Hepatocyte (in vitro differentiated cells): ENCODE measurements around the gene CMSS1. TPM values are rescaled to one million over a fixed set of nuclear protein-coding genes. Genes with fewer than 3 reads are reported as not detected.

Experiments used
- DNase-seq: peaks from one replicate; pipeline ENCODE4 v3.0.0-alpha.2; 2016; ENCODE audit warnings: low spot score
- H2AFZ ChIP-seq: fragments of 200-600 bp; sonication (generic); 2 replicates; pipeline ENCODE4 v1.6.0; 2016; ENCODE audit warnings: antibody characterized with exemption, mild to moderate bottlenecking
- H3K27ac ChIP-seq: fragments of 200-600 bp; sonication (generic); 2 replicates; pipeline ENCODE4 v1.5.1; 2016; ENCODE audit warnings: mild to moderate bottlenecking
- H3K27me3 ChIP-seq: fragments of 200-600 bp; sonication (generic); 2 replicates; pipeline ENCODE4 v1.6.1; 2016
- H3K36me3 ChIP-seq: fragments of 200-600 bp; sonication (generic); replicated peaks from 2 replicates; pipeline ENCODE4 v1.5.1; 2016; ENCODE audit warnings: low read depth; ENCODE audit not compliant: insufficient read depth
- H3K4me1 ChIP-seq: fragments of 200-600 bp; sonication (generic); 2 replicates; pipeline ENCODE4 v1.5.1; 2016; ENCODE audit warnings: mild to moderate bottlenecking, moderate library complexity; ENCODE audit not compliant: insufficient read depth
- H3K4me2 ChIP-seq: fragments of 200-600 bp; sonication (generic); 2 replicates; pipeline ENCODE4 v1.6.0; 2016
- H3K4me3 ChIP-seq: fragments of 200-600 bp; sonication (generic); 2 replicates; pipeline ENCODE4 v1.5.1; 2016; ENCODE audit warnings: mild to moderate bottlenecking
- H3K79me2 ChIP-seq: fragments of 200-600 bp; sonication (generic); 2 replicates; pipeline ENCODE4 v1.6.0; 2017; ENCODE audit warnings: mild to moderate bottlenecking
- H3K9me2 ChIP-seq: fragments of 200-600 bp; sonication (generic); replicated peaks from 2 replicates; pipeline ENCODE4 v1.6.0; 2017; ENCODE audit warnings: mild to moderate bottlenecking; ENCODE audit not compliant: insufficient read depth
- H3K9me3 ChIP-seq: fragments of 200-600 bp; sonication (generic); 2 replicates; pipeline ENCODE4 v1.5.1; 2016; ENCODE audit warnings: low read depth, mild to moderate bottlenecking
- H4K20me1 ChIP-seq: fragments of 200-600 bp; sonication (generic); 2 replicates; pipeline ENCODE4 v1.6.0; 2016; ENCODE audit warnings: mild to moderate bottlenecking; ENCODE audit not compliant: insufficient read depth, poor library complexity, severe bottlenecking
- EZH2 ChIP-seq: fragments of 200-600 bp; sonication (generic); IDR thresholded peaks from 2 replicates; pipeline ENCODE4 v1.6.1; 2016; ENCODE audit warnings: antibody characterized with exemption, mild to moderate bottlenecking, borderline replicate concordance
- EZH2phosphoT487 ChIP-seq: fragments of 200-600 bp; sonication (generic); IDR thresholded peaks from one replicate; pipeline ENCODE4 v1.6.1; 2018; ENCODE audit warnings: antibody characterized with exemption, mild to moderate bottlenecking, low read depth, moderate library complexity; ENCODE audit not compliant: unreplicated experiment, severe bottlenecking
- WGBS: methylation state at CpG from one replicate; pipeline ENCODE4 v1.1.6; 2016; ENCODE audit warnings: low lambda C conversion rate; ENCODE audit errors: missing lambda C conversion rate; 5-methylcytosine and 5-hydroxymethylcytosine counted together
- polyA plus RNA-seq: library from polyadenylated mRNA; unstranded; fragments of >200 nt; fragmentation: Nextera tagmentation; extraction: Ambion mirVana; gene quantifications from 2 replicates; pipeline ENCODE4 v1.2.1, GENCODE V29; 2016
- total RNA-seq: library from RNA; depleted of rRNA; stranded (reverse); fragments of >200 nt; gene quantifications from 2 replicates; pipeline ENCODE4 v1.2.3, GENCODE V29; 2014
- TF ChIP-seq, protein P1 (sequence below): fragments of 200-600 bp; sonication (generic); IDR thresholded peaks from 2 replicates; pipeline ENCODE4 v1.5.1; 2016; ENCODE audit warnings: antibody characterized with exemption, mild to moderate bottlenecking; ENCODE audit not compliant: poor library complexity

Gene CMSS1
- total and polyA plus RNA-seq, 2 experiments from 2014 or later = 11.8 to 17.0 TPM

DNA sequence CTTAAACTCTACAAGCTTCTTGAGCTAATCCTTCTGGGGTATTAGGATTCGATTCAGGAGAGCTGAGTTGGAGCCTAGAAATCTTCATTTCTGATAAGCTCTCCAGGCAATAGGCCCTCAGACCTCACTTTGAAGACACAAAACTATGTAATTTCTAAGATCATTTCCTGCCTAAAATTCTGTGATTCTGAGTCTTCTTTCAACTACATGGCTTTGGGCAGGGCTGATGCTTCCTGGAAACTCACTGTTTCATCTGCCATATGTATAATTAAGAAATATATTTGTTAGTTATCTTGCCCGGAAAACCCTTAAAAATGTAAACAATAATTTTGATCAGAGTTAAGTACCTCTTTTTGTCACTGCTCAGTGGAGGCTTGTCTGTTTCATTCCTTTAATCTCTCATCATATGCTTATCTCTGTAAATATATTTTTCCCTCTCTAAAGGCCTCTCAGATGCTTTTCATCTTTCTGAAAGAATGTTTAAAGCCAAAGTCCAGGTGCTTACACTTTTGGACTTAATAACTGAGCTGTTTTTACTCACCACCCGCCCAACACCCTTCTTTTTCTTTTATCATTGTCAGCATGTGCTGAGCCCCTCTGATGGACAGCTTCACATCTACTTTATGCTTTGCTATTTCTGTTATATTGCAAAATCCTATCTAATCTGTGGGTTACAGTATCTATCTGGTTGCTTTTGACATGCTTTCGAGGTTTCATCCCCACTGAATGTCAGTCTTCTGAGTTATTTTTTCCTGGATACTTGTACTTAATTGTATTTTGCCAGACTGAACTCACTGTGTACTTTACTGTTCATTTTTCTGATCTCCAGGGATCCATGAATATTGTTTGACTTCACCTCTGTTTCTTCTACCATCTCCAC, 258.4 kb downstream of the CMSS1 start:
- Histone ChIP-seq H2AFZ (no peak overlapping the region), H4K20me1 (no peaks in the 10 kb centered on the region), H3K27me3 (no peaks in the 10 kb centered on the region), H3K27ac (peak overlapping the region; percentile 94), H3K4me1 (peaks cover 47% of the 10 kb centered on the region), H3K36me3 (no peaks in the 10 kb centered on the region), H3K4me2 (peak overlapping the region; percentile 65), H3K9me2 (no peaks in the 10 kb centered on the region), H3K4me3 (no peak overlapping the region), H3K9me3 (no peaks in the 10 kb centered on the region), H3K79me2 (no peaks in the 10 kb centered on the region)
- WGBS = 23% methylated on average over 4 of the region's 4 CpGs
- TF ChIP-seq, protein P1, sequence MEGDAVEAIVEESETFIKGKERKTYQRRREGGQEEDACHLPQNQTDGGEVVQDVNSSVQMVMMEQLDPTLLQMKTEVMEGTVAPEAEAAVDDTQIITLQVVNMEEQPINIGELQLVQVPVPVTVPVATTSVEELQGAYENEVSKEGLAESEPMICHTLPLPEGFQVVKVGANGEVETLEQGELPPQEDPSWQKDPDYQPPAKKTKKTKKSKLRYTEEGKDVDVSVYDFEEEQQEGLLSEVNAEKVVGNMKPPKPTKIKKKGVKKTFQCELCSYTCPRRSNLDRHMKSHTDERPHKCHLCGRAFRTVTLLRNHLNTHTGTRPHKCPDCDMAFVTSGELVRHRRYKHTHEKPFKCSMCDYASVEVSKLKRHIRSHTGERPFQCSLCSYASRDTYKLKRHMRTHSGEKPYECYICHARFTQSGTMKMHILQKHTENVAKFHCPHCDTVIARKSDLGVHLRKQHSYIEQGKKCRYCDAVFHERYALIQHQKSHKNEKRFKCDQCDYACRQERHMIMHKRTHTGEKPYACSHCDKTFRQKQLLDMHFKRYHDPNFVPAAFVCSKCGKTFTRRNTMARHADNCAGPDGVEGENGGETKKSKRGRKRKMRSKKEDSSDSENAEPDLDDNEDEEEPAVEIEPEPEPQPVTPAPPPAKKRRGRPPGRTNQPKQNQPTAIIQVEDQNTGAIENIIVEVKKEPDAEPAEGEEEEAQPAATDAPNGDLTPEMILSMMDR = no peak
- TF ChIP-seq EZH2 (no peak), EZH2phosphoT487 (no peak)
- no peak for DNase-seq

DNA sequence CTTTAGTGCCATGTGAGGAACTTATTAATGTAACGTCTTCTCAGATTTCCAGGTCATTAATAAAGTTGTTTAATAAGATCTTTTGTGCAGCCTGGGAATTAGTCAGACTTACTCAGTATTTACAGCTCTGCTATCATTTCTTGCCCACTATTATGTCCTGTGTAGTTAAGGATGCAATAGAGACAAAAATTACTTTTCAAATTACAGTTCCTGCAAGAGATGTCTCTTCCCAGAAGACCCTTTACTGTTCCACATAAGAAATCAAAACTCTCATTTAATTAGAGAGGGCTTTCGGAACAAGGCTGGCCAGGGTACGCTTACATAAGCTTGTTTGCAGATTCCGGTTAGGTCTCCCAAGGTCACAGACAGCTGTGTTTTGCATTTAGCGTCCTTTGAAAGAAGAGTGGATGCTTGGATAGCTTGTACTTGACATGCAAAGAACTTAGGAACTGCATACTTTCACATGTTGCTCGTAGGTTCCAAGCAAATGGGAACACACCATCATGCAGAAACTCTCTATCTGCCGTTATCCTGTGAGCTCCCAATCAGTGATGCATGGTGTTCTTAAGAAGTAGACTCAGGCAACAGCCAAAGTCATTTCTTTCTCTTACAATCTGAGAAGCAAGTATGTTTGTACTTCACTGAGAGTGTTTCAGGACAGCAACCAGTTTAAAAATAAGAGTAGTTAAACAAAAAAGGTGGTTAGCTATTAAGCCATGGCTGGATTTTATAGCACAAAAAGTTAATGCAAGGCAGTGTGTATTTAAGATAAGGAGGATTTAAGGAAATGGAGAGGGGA, 259.3 kb downstream of the CMSS1 start:
- no peaks in the 10 kb centered on the region for H3K27me3 ChIP-seq
- H3K4me3 ChIP-seq = no peak overlapping the region
- no peaks in the 10 kb centered on the region for H4K20me1 ChIP-seq
- no peaks in the 10 kb centered on the region for H3K36me3 ChIP-seq
- no peak overlapping the region for H2AFZ ChIP-seq
- H3K4me2 ChIP-seq = peak overlapping the region; percentile 65
- no peaks in the 10 kb centered on the region for H3K9me2 ChIP-seq
- no peaks in the 10 kb centered on the region for H3K79me2 ChIP-seq
- peak; percentile 18 for DNase-seq
- TF ChIP-seq EZH2phosphoT487 (no peak), EZH2 (no peak)
- TF ChIP-seq, protein P1 = no peak
- H3K27ac ChIP-seq = peak overlapping the region; percentile 94
- no peaks in the 10 kb centered on the region for H3K9me3 ChIP-seq
- H3K4me1 ChIP-seq = peaks cover 54% of the 10 kb centered on the region
- 27% methylated on average over 7 of the region's 7 CpGs for WGBS

DNA sequence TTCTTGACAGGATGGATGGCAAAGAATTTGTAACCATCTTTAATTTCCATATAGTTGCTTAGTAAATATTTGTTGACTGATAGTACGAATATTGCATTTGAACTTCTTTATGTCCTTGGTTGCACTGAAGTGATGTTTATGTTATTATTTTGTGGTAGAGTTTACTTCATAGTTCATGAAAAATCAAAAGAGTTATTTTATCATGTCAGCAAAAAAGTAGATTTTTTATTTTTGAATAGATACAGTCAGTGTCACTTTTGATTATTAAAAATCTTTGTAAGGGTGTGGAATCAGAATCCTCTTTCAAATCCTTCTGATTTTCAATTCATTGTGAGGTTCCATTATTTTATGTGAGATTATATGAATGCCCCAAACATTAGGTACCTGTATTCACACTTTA, 261.7 kb downstream of the CMSS1 start:
- Histone ChIP-seq H3K4me2 (no peak overlapping the region), H3K9me2 (no peaks in the 10 kb centered on the region), H3K27me3 (no peaks in the 10 kb centered on the region), H3K79me2 (no peaks in the 10 kb centered on the region), H3K4me3 (no peak overlapping the region), H4K20me1 (no peaks in the 10 kb centered on the region), H3K4me1 (peaks cover 53% of the 10 kb centered on the region), H3K9me3 (no peaks in the 10 kb centered on the region), H3K27ac (no peak overlapping the region), H3K36me3 (no peaks in the 10 kb centered on the region), H2AFZ (no peak overlapping the region)
- DNase-seq = no peak
- 100% methylated on average over 1 of the region's 1 CpG for WGBS
- no peak for TF ChIP-seq EZH2
- no peak for TF ChIP-seq EZH2phosphoT487
- TF ChIP-seq, protein P1 = no peak
